K562 (cell line): Measurements from ENCODE around the gene TMEM266. TPM values are rescaled to one million over a fixed set of nuclear protein-coding genes. Genes with fewer than 3 reads are reported as not detected.

Experiments
- ATAC-seq: fragments of 200-7000 bp; cut with Tn5 transposase; 3 replicates; pipeline ENCODE4 v1.9.1; 2020; ENCODE audit warnings: moderate library complexity
- BruUV-seq: library from RNA; stranded (reverse); fragments of 400-500 nt; replicated peaks from 2 replicates; lab custom pipeline; 2021; lab: Mats Ljungman, UMichigan
- CTCF ChIA-PET: fragments of 300-600 bp; formaldehyde crosslinking; extraction: SDS; loops from one replicate; lab custom pipeline; 2021; ENCODE audit warnings: low intra/inter-chr PET ratio; lab: Yijun Ruan, JAX
- POLR2A ChIA-PET: fragments of 300-600, 350-650 bp; sonication (Branson Sonifier 250); formaldehyde crosslinking; extraction: SDS; loops from one replicate; lab custom pipeline; 2021; ENCODE audit warnings: antibody characterized with exemption, inconsistent platforms; lab: Yijun Ruan, JAX
- DNase-seq, 4 experiments: peaks; one replicate each; pipeline versions ENCODE4 v3.0.0 to v3.0.0-alpha.2; 2011 to 2018; ENCODE audit warnings: low spot score in 3 of 4, mixed read lengths in 3 of 4; ENCODE audit errors: extremely low read depth in 1 of 4
- FAIRE-seq: peaks from 2 replicates; lab custom pipeline; 2011; peaks lifted over from hg19 to GRCh38; lab: Jason Lieb, UNC
- H2AFZ ChIP-seq: 2 replicates; pipeline ENCODE4 v1.6.0; 2011; ENCODE audit warnings: low read depth, low read length, control low read depth, inconsistent platforms
- H3K27ac ChIP-seq: fragments of 200-600 bp; 3 replicates; pipeline ENCODE4 v1.8.0; 2011; ENCODE audit warnings: low read depth, mild to moderate bottlenecking, control low read depth, inconsistent platforms, low read length, moderate library complexity, mixed read lengths; ENCODE audit errors: extremely low read depth
- H3K27me3 ChIP-seq, 2 experiments: fragments of 300-600 bp in 1 of 2; 2 replicates in 1 of 2; 3 replicates in 1 of 2; pipeline versions ENCODE4 v1.6.0 to v1.8.0; 2011; ENCODE audit warnings: inconsistent platforms in 2 of 2, low read length in 2 of 2, mild to moderate bottlenecking in 1 of 2, mixed read lengths in 1 of 2, moderate library complexity in 1 of 2; ENCODE audit not compliant: control insufficient read depth in 2 of 2, insufficient read depth in 2 of 2
- H3K36me3 ChIP-seq: fragments of 300-600 bp; 3 replicates; pipeline ENCODE4 v1.8.0; 2011; ENCODE audit warnings: mild to moderate bottlenecking, low read length, inconsistent platforms; ENCODE audit not compliant: control insufficient read depth, insufficient read depth
- H3K4me1 ChIP-seq, 2 experiments: fragments of 200-600 bp in 1 of 2; replicated peaks in 1 of 2; 2 replicates in 1 of 2; 3 replicates in 1 of 2; pipeline versions ENCODE4 v1.5.1 to v1.8.0; 2011; ENCODE audit warnings: inconsistent platforms in 2 of 2, low read length in 2 of 2, mild to moderate bottlenecking in 1 of 2, mixed read lengths in 1 of 2, moderate library complexity in 1 of 2; ENCODE audit not compliant: control insufficient read depth in 2 of 2, insufficient read depth in 2 of 2
- H3K4me2 ChIP-seq: 2 replicates; pipeline ENCODE4 v1.6.1; 2011; ENCODE audit warnings: low read length, control low read depth, inconsistent platforms, mixed read lengths; ENCODE audit not compliant: insufficient read depth
- H3K4me3 ChIP-seq: fragments of 200-600 bp; sonication (generic), shearing (Covaris generic); 2 replicates; pipeline ENCODE4 v1.5.1; 2016; ENCODE audit warnings: control low read depth, inconsistent platforms
- H3K79me2 ChIP-seq: fragments of 200-600 bp; 3 replicates; pipeline ENCODE4 v1.8.0; 2011; ENCODE audit warnings: low read length, inconsistent platforms; ENCODE audit not compliant: control insufficient read depth, insufficient read depth
- H3K9ac ChIP-seq, 2 experiments: 2 replicates each; pipeline versions ENCODE4 v1.6.0 to v1.6.1; 2011; ENCODE audit warnings: low read depth in 2 of 2, low read length in 2 of 2, control low read depth in 1 of 2, inconsistent platforms in 1 of 2, mild to moderate bottlenecking in 1 of 2, mixed read lengths in 1 of 2; ENCODE audit not compliant: insufficient read depth in 1 of 2
- H3K9me1 ChIP-seq: one replicate; pipeline ENCODE4 v1.6.0; 2011; ENCODE audit warnings: inconsistent platforms, mild to moderate bottlenecking, low read length, moderate library complexity; ENCODE audit not compliant: control insufficient read depth, insufficient read depth
- H3K9me3 ChIP-seq: replicated peaks from 2 replicates; pipeline ENCODE4 v1.5.1; 2011; ENCODE audit warnings: low read depth, low read length, inconsistent platforms; ENCODE audit not compliant: control insufficient read depth, insufficient read depth
- H4K20me1 ChIP-seq: replicated peaks from 2 replicates; pipeline ENCODE4 v1.6.1; 2011; ENCODE audit warnings: low read length, inconsistent platforms, mixed read lengths; ENCODE audit not compliant: control insufficient read depth, insufficient read depth
- ATF1 ChIP-seq, 2 experiments: fragments of 450-650 bp in 1 of 2; IDR thresholded peaks; 2 replicates each; pipeline ENCODE4 v1.6.1; 2016; ENCODE audit warnings: missing compliant biosample characterization in 1 of 2, missing genetic modification characterization in 1 of 2
- CHD1 ChIP-seq: fragments of 200-600 bp; sonication (generic); IDR thresholded peaks from one replicate; pipeline ENCODE4 v1.6.1; 2012; ENCODE audit warnings: mild to moderate bottlenecking, moderate library complexity, low read length, inconsistent platforms
- EGR1 ChIP-seq: fragments of 450-650 bp; conservative IDR thresholded peaks from 2 replicates; pipeline ENCODE4 v1.6.1; 2017; ENCODE audit warnings: mild to moderate bottlenecking
- KDM1A ChIP-seq, 2 experiments: fragments of 450-650 bp; IDR thresholded peaks; 2 replicates each; pipeline ENCODE4 v1.6.1; 2016; ENCODE audit warnings: mild to moderate bottlenecking in 2 of 2
- MYC ChIP-seq, 2 experiments: fragments of 250-450 bp in 1 of 2; sonication (Bioruptor Pico) in 1 of 2; IDR thresholded peaks; 2 replicates each; pipeline versions ENCODE4 v1.5.1 to v1.6.1; 2012 to 2021; ENCODE audit warnings: low read depth in 2 of 2, borderline replicate concordance in 1 of 2, improper control_type of control experiment in 1 of 2, low read length in 1 of 2, mild to moderate bottlenecking in 1 of 2, moderate library complexity in 1 of 2
- NCOA4 ChIP-seq: fragments of 450-650 bp; IDR thresholded peaks from 2 replicates; pipeline ENCODE4 v1.6.1; 2018; ENCODE audit warnings: mild to moderate bottlenecking; ENCODE audit not compliant: partially characterized antibody
- NONO ChIP-seq, 2 experiments: fragments of 200-400 bp in 1 of 2; fragments of 450-650 bp in 1 of 2; formaldehyde crosslinking in 1 of 2; IDR thresholded peaks; 2 replicates each; pipeline ENCODE4 v1.6.1; 2017; ENCODE audit warnings: low read depth in 2 of 2, mild to moderate bottlenecking in 2 of 2, moderate library complexity in 2 of 2, low read length in 1 of 2
- ZC3H4 ChIP-seq: sonication (generic); formaldehyde crosslinking; IDR thresholded peaks from 2 replicates; pipeline ENCODE4 v1.9.0; 2021; ENCODE audit warnings: missing genetic modification reagents, borderline replicate concordance
- ZC3H8 ChIP-seq: fragments of 450-650 bp; IDR thresholded peaks from 2 replicates; pipeline ENCODE4 v1.6.1; 2017
- ZNF347 ChIP-seq: fragments of 450-650 bp; formaldehyde crosslinking; IDR thresholded peaks from 2 replicates; pipeline ENCODE4 v1.4.0; 2020; ENCODE audit warnings: low read depth, mild to moderate bottlenecking, moderate library complexity
- ZNF431 ChIP-seq: sonication (generic); formaldehyde crosslinking; IDR thresholded peaks from 2 replicates; pipeline ENCODE4 v1.8.0; 2022; ENCODE audit warnings: mild to moderate bottlenecking, missing genetic modification reagents
- WGBS: fragments of 100-300 bp; shearing (Covaris generic); methylation state at CpG from one replicate; pipeline ENCODE4 v1.1.6; 2016; ENCODE audit warnings: low coverage, mixed read lengths; ENCODE audit not compliant: insufficient coverage; ENCODE audit errors: missing lambda C conversion rate; 5-methylcytosine and 5-hydroxymethylcytosine counted together
- in situ Hi-C: fragments of 300-500 bp; cut with MboI; formaldehyde crosslinking; loops from 4 replicates; pipeline ENCODE4 v1.15.0; 2018; ENCODE audit warnings: inconsistent platforms, mixed read lengths
- intact Hi-C: fragments of 100-400 bp; cut with micrococcal nuclease; formaldehyde crosslinking; loops from 2 replicates; pipeline ENCODE4 v1.14.2; 2022
- polyA plus RNA-seq, 8 experiments: library from polyadenylated mRNA; depleted of rRNA in 4 of 8; stranded (reverse) in 5 of 8; unstranded in 3 of 8; fragments of >200 nt; fragmentation: Nextera tagmentation in 2 of 8; fragmentation: Illumina TruSeq in 1 of 8; extraction: Ambion mirVana in 2 of 8; extraction: Trizol in 1 of 8; gene quantifications; 2 replicates each; pipeline versions ENCODE4 v1.2.1 to v1.2.3, GENCODE V29; 2011 to 2014; ENCODE audit warnings: inconsistent platforms in 1 of 8, missing spikeins in 1 of 8
- total RNA-seq, 7 experiments: library from RNA; depleted of rRNA in 6 of 7; stranded (reverse); fragments of >200 nt in 6 of 7; fragmentation: Illumina TruSeq in 2 of 7; extraction: Trizol in 2 of 7; gene quantifications; 2 replicates each; pipeline versions ENCODE4 v1.2.1 to v1.2.3, GENCODE V29; 2011 to 2021; ENCODE audit warnings: low replicate concordance in 1 of 7

TMEM266 gene
- total and polyA plus RNA-seq, 9 of the 15 experiments (the other 6 are each of a cell fraction or from before 2014, with no cell fraction given), result not detected

GRCh38 chr15:76038512-76038911, 21.3 kb upstream of the TMEM266 start:
- no peak for TF ChIP-seq ZNF347 (CRISPR knock-in tag)
- TF ChIP-seq NCOA4, result no peak
- no peak for TF ChIP-seq CHD1
- TF ChIP-seq ZNF431 (CRISPR knock-in tag), result no peak
- TF ChIP-seq NONO (IDR thresholded peaks at IDR 0.05; ENCODE audit: low read depth in 2 of 2, low read length in 1 of 2), result no peak
- TF ChIP-seq ZC3H4, result no peak
- TF ChIP-seq ZC3H8, result no peak
- no peak for TF ChIP-seq KDM1A (IDR thresholded peaks at IDR 0.05)
- TF ChIP-seq MYC (IDR thresholded peaks at IDR 0.05; ENCODE audit: low read depth, low read length), result no peak
- TF ChIP-seq MYC (CRISPR knock-in tag; IDR thresholded peaks at IDR 0.05; ENCODE audit: borderline replicate concordance, low read depth), result no peak
- TF ChIP-seq EGR1, result no peak
- no peak for TF ChIP-seq ATF1 (CRISPR knock-in tag; IDR thresholded peaks at IDR 0.05)
- TF ChIP-seq ATF1 (tag; IDR thresholded peaks at IDR 0.05), result no peak
- Histone ChIP-seq H3K4me1 (no peaks in the 10 kb centered on the region), H2AFZ (no peak overlapping the region), H3K36me3 (no peaks in the 10 kb centered on the region), H3K9me3 (no peaks in the 10 kb centered on the region), H4K20me1 (no peaks in the 10 kb centered on the region), H3K27ac (no peak overlapping the region), H3K4me3 (no peak overlapping the region), H3K27me3 (peaks cover 5 to 8% of the 10 kb centered on the region in 2 experiments; a peak in 3 of 5 replicates), H3K9me1 (no peaks in the 10 kb centered on the region), H3K9ac (no peak overlapping the region), H3K4me2 (no peak overlapping the region), H3K79me2 (no peaks in the 10 kb centered on the region)
- in situ Hi-C loops (no loop called here), intact Hi-C loops (no loop called here)
- ChIA-PET POLR2A (no interaction called here), CTCF (no interaction called here)
- ATAC-seq (no peak), DNase-seq (no peak), FAIRE-seq (no peak)
- 0% methylated on average over 1 of the region's 1 CpG for WGBS
- BruUV-seq, result no TSS peak
